GM23248 (cell line): ENCODE results near the gene SEMA4D. TPM values are rescaled to one million over a fixed set of nuclear protein-coding genes. Genes with fewer than 3 reads are reported as not detected.

Source experiments
- DNase-seq: peaks from one replicate; pipeline ENCODE4 v3.0.0-alpha.2; 2015
- H2AFZ ChIP-seq: fragments of 200-600 bp; sonication (generic); 2 replicates; pipeline ENCODE4 v1.6.1; 2016; ENCODE audit warnings: antibody characterized with exemption
- H3F3A ChIP-seq: fragments of 200-600 bp; sonication (generic); 2 replicates; pipeline ENCODE4 v1.6.1; 2016; ENCODE audit warnings: mild to moderate bottlenecking, antibody characterized with exemption, mixed run types; ENCODE audit not compliant: insufficient read depth
- H3K27ac ChIP-seq: fragments of 200-600 bp; sonication (generic); 2 replicates; pipeline ENCODE4 v1.5.1; 2016; ENCODE audit warnings: mild to moderate bottlenecking
- H3K27me3 ChIP-seq: fragments of 200-600 bp; sonication (generic); replicated peaks from 2 replicates; pipeline ENCODE4 v1.6.1; 2016; ENCODE audit warnings: mild to moderate bottlenecking; ENCODE audit not compliant: insufficient read depth
- H3K36me3 ChIP-seq: fragments of 200-600 bp; sonication (generic); 2 replicates; pipeline ENCODE4 v1.6.1; 2016; ENCODE audit warnings: low read depth, mild to moderate bottlenecking
- H3K4me1 ChIP-seq: fragments of 200-600 bp; sonication (generic); 2 replicates; pipeline ENCODE4 v1.6.1; 2016; ENCODE audit warnings: mild to moderate bottlenecking; ENCODE audit not compliant: insufficient read depth
- H3K4me2 ChIP-seq: fragments of 200-600 bp; sonication (generic); one replicate; pipeline ENCODE4 v1.6.1; 2016; ENCODE audit warnings: mild to moderate bottlenecking; ENCODE audit not compliant: unreplicated experiment
- H3K4me3 ChIP-seq: fragments of 200-600 bp; sonication (generic); 2 replicates; pipeline ENCODE4 v1.5.1; 2016; ENCODE audit warnings: mild to moderate bottlenecking
- H3K79me2 ChIP-seq: fragments of 200-600 bp; sonication (generic); 2 replicates; pipeline ENCODE4 v1.6.1; 2016; ENCODE audit warnings: mild to moderate bottlenecking; ENCODE audit not compliant: insufficient read depth
- H3K9ac ChIP-seq: fragments of 200-600 bp; sonication (generic); 2 replicates; pipeline ENCODE4 v1.6.1; 2016; ENCODE audit warnings: mild to moderate bottlenecking
- H3K9me2 ChIP-seq: fragments of 200-600 bp; sonication (generic); 2 replicates; pipeline ENCODE4 v1.6.1; 2016; ENCODE audit warnings: mixed run types, mild to moderate bottlenecking, moderate library complexity; ENCODE audit not compliant: insufficient read depth
- H3K9me3 ChIP-seq: fragments of 200-600 bp; sonication (generic); one replicate; pipeline ENCODE4 v1.6.1; 2017; ENCODE audit warnings: low read depth
- H4K20me1 ChIP-seq: fragments of 200-600 bp; sonication (generic); 2 replicates; pipeline ENCODE4 v1.6.0; 2016; ENCODE audit not compliant: insufficient read depth
- EZH2 ChIP-seq: fragments of 200-600 bp; sonication (generic); IDR thresholded peaks from 2 replicates; pipeline ENCODE4 v1.6.1; 2018; ENCODE audit warnings: antibody characterized with exemption, mild to moderate bottlenecking; ENCODE audit not compliant: insufficient read depth, poor library complexity, severe bottlenecking
- EZH2phosphoT487 ChIP-seq: fragments of 200-600 bp; sonication (generic); IDR thresholded peaks from 2 replicates; pipeline ENCODE4 v1.6.1; 2018; ENCODE audit warnings: antibody characterized with exemption, moderate library complexity, mild to moderate bottlenecking, low read depth; ENCODE audit not compliant: insufficient read depth
- WGBS, 2 experiments: methylation state at CpG; one replicate each; pipeline ENCODE4 v1.1.6; 2015 to 2017; ENCODE audit warnings: low lambda C conversion rate in 2 of 2, low coverage in 1 of 2; ENCODE audit errors: missing lambda C conversion rate in 2 of 2; 5-methylcytosine and 5-hydroxymethylcytosine counted together
- in situ Hi-C: fragments of 300-500 bp; cut with MboI; formaldehyde crosslinking; loops from 2 replicates; pipeline ENCODE4 v1.15.0; 2020
- polyA plus RNA-seq: library from polyadenylated mRNA; unstranded; fragments of >200 nt; fragmentation: Nextera tagmentation; extraction: Ambion mirVana; gene quantifications from 2 replicates; pipeline ENCODE4 v1.2.1, GENCODE V29; 2016
- total RNA-seq: library from RNA; depleted of rRNA; stranded (reverse); fragments of >200 nt; shearing (Covaris generic); gene quantifications from 2 replicates; pipeline ENCODE4 v1.2.3, GENCODE V29; 2014

The SEMA4D gene
- total and polyA plus RNA-seq, 2 experiments from 2014 or later = 0.11 TPM

- no peaks in the 10 kb centered on the region for H3K27me3 ChIP-seq
- no peak overlapping the region for H3K4me3 ChIP-seq
- H3K79me2 ChIP-seq = no peaks in the 10 kb centered on the region; the same call in 1 of the 2 replicates
- peaks cover 53% of the 10 kb centered on the region for H3K36me3 ChIP-seq
- no peak overlapping the region for H3K9ac ChIP-seq
- H3F3A ChIP-seq = no peaks in the 10 kb centered on the region
- TF ChIP-seq EZH2 (no peak), EZH2phosphoT487 (no peak)
- no peaks in the 10 kb centered on the region for H4K20me1 ChIP-seq
- H3K9me2 ChIP-seq = no peaks in the 10 kb centered on the region
- no peak overlapping the region for H3K4me2 ChIP-seq
- DNase-seq = peak; percentile 41
- no peaks in the 10 kb centered on the region for H3K9me3 ChIP-seq
- no peaks in the 10 kb centered on the region for H3K4me1 ChIP-seq
- 91 to 97% methylated on average over 1 of the region's 1 CpG for whole genome bisulfite sequencing, 2 experiments
- no peak overlapping the region for H3K27ac ChIP-seq
- in situ Hi-C loops = no loop called here
- no peak overlapping the region for H2AFZ ChIP-seq
Measured at GRCh38 chr9:89342948-89343347, 155.0 kb downstream of the SEMA4D start.

GRCh38 chr9:89342213-89342612, 155.7 kb downstream of the SEMA4D start:
- Histone ChIP-seq H3K27ac (no peak overlapping the region), H3K4me3 (no peak overlapping the region), H3K79me2 (no peaks in the 10 kb centered on the region; the same call in 1 of the 2 replicates), H3K9me2 (no peaks in the 10 kb centered on the region), H2AFZ (no peak overlapping the region), H3K9me3 (no peaks in the 10 kb centered on the region), H3K27me3 (no peaks in the 10 kb centered on the region), H3K9ac (no peak overlapping the region), H3K4me1 (no peaks in the 10 kb centered on the region), H3K4me2 (no peak overlapping the region), H4K20me1 (no peaks in the 10 kb centered on the region), H3K36me3 (peaks cover 58% of the 10 kb centered on the region), H3F3A (no peaks in the 10 kb centered on the region)
- DNase-seq = no peak
- 96 to 97% methylated on average over 6 of the region's 6 CpGs for WGBS, 2 experiments
- TF ChIP-seq EZH2 (no peak), EZH2phosphoT487 (no peak)
- in situ Hi-C loops = no loop called here

- Histone ChIP-seq H3K4me1 (no peaks in the 10 kb centered on the region), H3F3A (no peaks in the 10 kb centered on the region), H3K4me2 (no peak overlapping the region), H3K9me2 (no peaks in the 10 kb centered on the region), H3K4me3 (no peak overlapping the region), H3K9ac (no peak overlapping the region), H3K27me3 (no peaks in the 10 kb centered on the region), H3K9me3 (no peaks in the 10 kb centered on the region), H2AFZ (no peak overlapping the region), H3K79me2 (no peaks in the 10 kb centered on the region; the same call in 1 of the 2 replicates), H4K20me1 (no peaks in the 10 kb centered on the region), H3K27ac (no peak overlapping the region), H3K36me3 (peaks cover 51% of the 10 kb centered on the region)
- DNase-seq = no peak
- TF ChIP-seq EZH2phosphoT487 (no peak), EZH2 (no peak)
- in situ Hi-C loops = no loop called here
- 96 to 97% methylated on average over 3 of the region's 3 CpGs for WGBS, 2 experiments
Measured at GRCh38 chr9:89340332-89340731, 157.6 kb downstream of the SEMA4D start.

- TF ChIP-seq EZH2 = no peak
- no peak for TF ChIP-seq EZH2phosphoT487
- Histone ChIP-seq H3K9me3 (no peaks in the 10 kb centered on the region), H3F3A (no peaks in the 10 kb centered on the region), H3K4me2 (no peak overlapping the region), H3K27me3 (no peaks in the 10 kb centered on the region), H3K4me3 (no peak overlapping the region), H3K9ac (no peak overlapping the region), H3K27ac (no peak overlapping the region), H2AFZ (no peak overlapping the region), H3K79me2 (no peaks in the 10 kb centered on the region; the same call in 1 of the 2 replicates), H3K4me1 (no peaks in the 10 kb centered on the region), H3K9me2 (no peaks in the 10 kb centered on the region), H3K36me3 (peaks cover 48% of the 10 kb centered on the region), H4K20me1 (no peaks in the 10 kb centered on the region)
- in situ Hi-C loops = no loop called here
- 67 to 89% methylated on average over 2 of the region's 2 CpGs for WGBS, 2 experiments
- no peak for DNase-seq
Measured at GRCh38 chr9:89339807-89340206, 158.1 kb downstream of the SEMA4D start.

GRCh38 chr9:89330513-89330912, 167.4 kb downstream of the SEMA4D start:
- Histone ChIP-seq H3K9me2 (no peaks in the 10 kb centered on the region), H4K20me1 (no peaks in the 10 kb centered on the region), H3K4me3 (no peak overlapping the region), H2AFZ (no peak overlapping the region), H3K9ac (no peak overlapping the region), H3K27ac (no peak overlapping the region), H3K27me3 (no peaks in the 10 kb centered on the region), H3K36me3 (peaks cover 69% of the 10 kb centered on the region), H3K9me3 (no peaks in the 10 kb centered on the region), H3F3A (no peaks in the 10 kb centered on the region), H3K79me2 (peaks cover 14% of the 10 kb centered on the region), H3K4me2 (no peak overlapping the region), H3K4me1 (no peaks in the 10 kb centered on the region)
- DNase-seq = no peak
- no peak for TF ChIP-seq EZH2
- TF ChIP-seq EZH2phosphoT487 = no peak
- in situ Hi-C loops = no loop called here
- WGBS, 2 experiments = 90 to 95% methylated on average over 7 of the region's 7 CpGs
